Memory B cell (primary cell): ENCODE results near the gene ANKMY2.
A peak's percentile ranks its signal among the peaks of the same experiment; 100 is the strongest.

Experiments
- ATAC-seq: fragments of 150-1000 bp; cut with Tn5 transposase; 2 replicates; pipeline ENCODE4 v1.10.0; 2021; ENCODE audit warnings: low read depth, mild to moderate bottlenecking, moderate library complexity
- DNase-seq, 2 donors: peaks; one replicate each; pipeline ENCODE4 v3.0.0; 2022; ENCODE audit warnings: low spot score in 2 of 2
- H3K27ac Mint-ChIP-seq: one replicate; pipeline ENCODE4 v1.8.0; 2022; ENCODE audit warnings: mild to moderate bottlenecking, moderate library complexity, mixed read lengths
- H3K27me3 Mint-ChIP-seq: one replicate; pipeline ENCODE4 v1.8.0; 2022; ENCODE audit warnings: mixed read lengths
- H3K36me3 Mint-ChIP-seq: one replicate; pipeline ENCODE4 v1.8.0; 2022; ENCODE audit warnings: mild to moderate bottlenecking, mixed read lengths
- H3K4me1 Mint-ChIP-seq: one replicate; pipeline ENCODE4 v1.8.0; 2022; ENCODE audit warnings: mixed read lengths
- H3K4me3 Mint-ChIP-seq: one replicate; pipeline ENCODE4 v1.8.0; 2022; ENCODE audit warnings: mild to moderate bottlenecking, moderate library complexity, mixed read lengths
- H3K9me3 Mint-ChIP-seq: one replicate; pipeline ENCODE4 v1.8.0; 2022; ENCODE audit warnings: mixed read lengths

Gene ANKMY2

DNA sequence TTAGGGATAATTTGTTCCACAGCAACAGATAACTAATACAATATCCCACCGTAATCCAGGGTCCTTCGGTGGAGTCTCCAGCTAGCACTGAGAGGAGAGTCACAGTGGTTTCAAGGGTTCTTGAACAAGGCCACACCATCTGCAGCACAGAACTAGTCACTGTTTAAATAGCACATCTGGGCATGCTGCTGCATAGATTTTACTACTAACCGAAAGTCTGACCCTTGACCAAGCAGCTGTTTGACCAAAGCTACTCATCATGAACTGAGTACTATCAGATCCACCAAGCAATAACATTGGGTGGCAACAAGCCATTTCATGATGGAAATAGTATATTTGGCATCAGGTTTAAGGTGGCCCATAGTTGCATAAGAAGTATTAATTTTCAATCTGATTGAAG, 53.2 kb downstream of the ANKMY2 start:
- Mint-ChIP-seq H3K4me1 (no peaks in the 10 kb centered on the region), H3K4me3 (no peak overlapping the region), H3K27ac (no peak overlapping the region), H3K27me3 (no peaks in the 10 kb centered on the region), H3K9me3 (no peaks in the 10 kb centered on the region), H3K36me3 (no peaks in the 10 kb centered on the region)
- ATAC-seq, result no peak
- no peak for DNase-seq

DNA sequence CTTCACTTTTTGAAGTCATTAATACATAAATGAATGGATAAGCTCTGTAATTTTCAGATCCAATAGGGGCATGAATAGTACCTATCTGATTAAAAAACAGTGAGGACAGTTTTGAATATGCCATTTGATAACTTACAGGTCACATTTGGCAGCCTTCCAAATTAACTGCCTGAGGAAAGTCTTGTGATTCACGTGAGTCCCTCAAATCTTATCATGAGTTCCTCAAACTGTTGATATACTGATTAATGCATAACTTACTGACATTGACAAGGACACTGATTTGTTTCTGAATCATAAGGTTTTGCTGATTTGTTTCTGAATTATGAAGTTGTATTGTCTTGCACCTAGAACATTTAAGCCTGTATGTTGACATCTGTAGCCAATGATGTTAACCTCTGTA, 55.1 kb downstream of the ANKMY2 start:
- no peak overlapping the region for H3K4me3 Mint-ChIP-seq
- no peaks in the 10 kb centered on the region for H3K36me3 Mint-ChIP-seq
- no peak overlapping the region for H3K27ac Mint-ChIP-seq
- no peaks in the 10 kb centered on the region for H3K9me3 Mint-ChIP-seq
- H3K4me1 Mint-ChIP-seq, result peaks cover 3% of the 10 kb centered on the region
- DNase-seq (no peak), ATAC-seq (no peak)
- peaks cover 1% of the 10 kb centered on the region for H3K27me3 Mint-ChIP-seq

DNA sequence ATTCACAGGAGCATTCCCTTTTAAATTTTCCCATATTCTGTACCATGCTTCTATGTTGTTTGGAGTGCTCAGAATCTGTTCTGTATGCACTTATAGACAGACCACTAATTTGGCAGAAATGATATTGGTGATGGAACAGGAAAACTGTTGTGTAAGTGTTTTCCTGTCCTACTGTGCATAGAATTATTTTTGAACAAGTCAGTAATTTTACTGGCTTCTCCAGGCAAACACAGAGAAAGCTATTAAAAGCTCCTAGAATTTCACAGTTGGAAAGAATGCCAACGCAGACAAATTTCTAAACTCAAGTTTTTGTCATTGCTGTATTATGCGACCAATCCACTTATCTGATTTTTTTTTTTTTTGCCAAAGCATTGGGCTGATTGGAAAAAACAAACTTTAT, 55.7 kb downstream of the ANKMY2 start:
- peaks cover 5% of the 10 kb centered on the region for H3K4me1 Mint-ChIP-seq

DNA sequence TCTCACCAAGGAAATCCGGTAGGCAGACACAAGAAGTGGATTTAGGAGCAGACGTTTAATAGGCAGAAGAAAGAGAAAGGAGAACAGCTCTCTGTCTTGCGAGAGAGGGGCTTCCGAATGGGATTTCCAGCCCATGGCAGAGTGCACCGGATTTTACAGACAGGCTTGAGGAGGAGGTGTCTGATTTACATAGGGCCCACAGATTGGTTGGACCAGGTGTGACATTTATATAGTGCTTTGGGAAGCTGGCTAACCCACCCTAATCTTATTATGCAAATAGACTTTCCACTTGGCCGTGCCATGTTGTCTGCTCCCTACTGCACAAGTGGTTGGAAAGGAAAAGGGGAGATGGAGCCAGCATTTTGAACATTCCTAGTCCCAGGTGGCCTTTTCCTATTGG, 57.8 kb downstream of the ANKMY2 start:
- DNase-seq (no peak), ATAC-seq (no peak)
- no peaks in the 10 kb centered on the region for H3K36me3 Mint-ChIP-seq
- no peak overlapping the region for H3K27ac Mint-ChIP-seq
- H3K27me3 Mint-ChIP-seq, result peaks cover 8% of the 10 kb centered on the region
- no peaks in the 10 kb centered on the region for H3K9me3 Mint-ChIP-seq
- no peak overlapping the region for H3K4me3 Mint-ChIP-seq
- H3K4me1 Mint-ChIP-seq, result peaks cover 5% of the 10 kb centered on the region

More for the DNA sequence above, 55.7 kb downstream of the ANKMY2 start:
- Mint-ChIP-seq H3K4me3 (no peak overlapping the region), H3K9me3 (no peaks in the 10 kb centered on the region), H3K27me3 (peaks cover 3% of the 10 kb centered on the region), H3K27ac (no peak overlapping the region), H3K36me3 (no peaks in the 10 kb centered on the region)
- ATAC-seq (no peak), DNase-seq (no peak)

DNA sequence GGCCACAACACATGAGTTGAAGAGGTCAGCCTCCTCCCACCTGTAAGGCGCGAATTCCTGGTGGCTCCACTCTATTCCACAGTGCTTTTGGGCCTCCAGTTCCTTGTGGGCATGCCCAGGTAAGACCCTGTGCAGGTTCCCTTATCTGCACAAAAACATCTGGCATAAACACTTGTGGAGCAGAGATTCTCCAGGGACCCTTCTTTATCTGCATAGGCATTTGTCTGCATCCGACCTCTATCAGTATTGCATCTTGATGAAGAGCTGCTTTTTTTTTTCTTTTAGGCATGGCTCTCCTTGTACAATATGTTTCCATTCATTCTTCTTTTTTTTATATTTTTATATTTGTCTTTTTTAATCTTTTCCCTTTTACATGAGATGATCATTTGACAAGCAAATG, 58.4 kb downstream of the ANKMY2 start:
- peaks cover 5% of the 10 kb centered on the region for H3K4me1 Mint-ChIP-seq
- H3K27ac Mint-ChIP-seq, result no peak overlapping the region
- H3K36me3 Mint-ChIP-seq, result no peaks in the 10 kb centered on the region
- H3K27me3 Mint-ChIP-seq, result peaks cover 10% of the 10 kb centered on the region
- H3K9me3 Mint-ChIP-seq, result no peaks in the 10 kb centered on the region
- H3K4me3 Mint-ChIP-seq, result no peak overlapping the region
- no peak for DNase-seq
- no peak for ATAC-seq

DNA sequence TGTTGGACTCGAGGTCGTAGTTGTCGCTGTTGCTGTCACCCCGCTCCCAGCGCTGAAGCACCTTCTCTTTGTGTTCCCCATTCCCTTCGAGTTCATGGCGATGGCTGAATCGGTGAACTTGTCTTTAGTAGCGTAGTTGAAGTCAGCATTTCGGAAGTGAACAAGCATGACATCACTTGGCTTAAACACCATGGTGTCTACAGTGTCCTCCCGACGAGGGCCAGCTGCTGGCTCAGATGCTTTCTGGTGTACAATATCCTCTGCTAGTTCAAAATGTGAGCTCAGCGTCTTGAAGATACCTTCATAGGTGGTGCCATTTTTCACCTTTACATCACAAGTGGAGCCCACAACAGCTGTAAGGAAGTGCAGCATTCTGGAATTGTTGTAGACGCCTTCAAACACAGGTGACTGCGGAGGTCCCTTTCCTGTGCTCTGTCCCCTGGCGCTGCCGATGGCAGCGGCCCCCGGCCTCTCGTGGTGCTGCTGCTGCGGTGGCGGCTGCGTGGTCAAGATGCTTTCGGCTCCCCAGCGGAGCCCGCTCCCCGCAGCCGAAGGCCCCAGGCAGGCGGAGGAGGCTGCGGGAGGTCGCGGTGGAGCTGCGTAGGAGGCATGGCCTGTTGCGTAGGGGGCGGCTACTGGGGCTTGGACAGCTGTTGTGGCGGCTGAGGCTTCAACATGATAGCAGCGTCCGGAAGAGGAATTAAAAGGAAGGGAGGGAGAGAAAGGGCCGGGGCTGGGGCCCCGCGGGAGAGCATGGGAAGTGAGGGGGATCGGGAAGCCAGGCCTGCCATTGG, 59.3 kb downstream of the ANKMY2 start:
- Mint-ChIP-seq H3K9me3 (no peaks in the 10 kb centered on the region), H3K36me3 (no peaks in the 10 kb centered on the region), H3K4me3 (peak overlapping the region; percentile 24), H3K4me1 (peaks cover 5% of the 10 kb centered on the region), H3K27ac (no peak overlapping the region), H3K27me3 (peaks cover 10% of the 10 kb centered on the region)
- no peak for DNase-seq
- ATAC-seq, result peak; percentile 19

DNA sequence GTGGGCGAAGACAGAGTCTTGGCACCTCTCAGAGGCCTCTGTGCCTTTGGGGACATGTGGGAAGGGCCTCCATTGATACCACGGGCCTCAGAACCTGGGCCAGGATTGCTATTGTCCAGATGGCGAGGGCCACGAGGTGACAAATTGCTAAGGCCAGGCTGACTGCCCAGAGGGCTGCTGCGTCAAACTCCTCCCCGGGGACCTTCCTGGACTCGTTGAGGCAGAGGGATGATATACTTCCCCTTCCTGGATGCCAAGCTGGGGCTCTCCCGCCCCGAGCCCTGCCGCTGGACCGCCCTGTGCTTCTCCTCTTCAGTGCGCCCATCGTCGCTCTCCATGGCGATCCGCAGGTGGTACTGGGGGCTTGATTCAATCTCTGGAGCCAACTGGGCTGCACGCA, 60.0 kb downstream of the ANKMY2 start:
- DNase-seq (no peak), ATAC-seq (no peak)
- peaks cover 5% of the 10 kb centered on the region for H3K4me1 Mint-ChIP-seq
- H3K27ac Mint-ChIP-seq, result no peak overlapping the region
- H3K27me3 Mint-ChIP-seq, result peaks cover 10% of the 10 kb centered on the region
- no peaks in the 10 kb centered on the region for H3K36me3 Mint-ChIP-seq
- H3K4me3 Mint-ChIP-seq, result no peak overlapping the region
- no peaks in the 10 kb centered on the region for H3K9me3 Mint-ChIP-seq

DNA sequence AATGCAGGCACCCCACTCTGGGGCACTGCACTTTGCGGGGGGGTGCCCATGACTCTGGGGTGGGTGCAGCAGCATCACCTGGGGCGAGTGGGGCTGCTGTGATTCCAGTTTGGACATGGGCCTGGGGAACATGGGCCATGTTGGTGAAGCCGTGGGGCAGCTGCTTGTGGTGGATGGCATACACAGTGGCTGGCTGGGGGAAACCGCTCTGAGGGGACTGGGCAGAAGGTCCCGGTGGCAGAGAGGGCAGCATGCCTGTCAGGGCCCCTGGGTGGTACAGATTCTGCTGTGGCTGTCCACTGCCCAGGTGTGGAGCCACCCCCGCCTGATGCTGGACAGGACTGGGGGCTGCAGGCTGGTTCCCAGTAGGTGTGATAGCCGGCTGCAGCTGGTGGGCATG, 61.7 kb downstream of the ANKMY2 start:
- H3K27ac Mint-ChIP-seq, result no peak overlapping the region
- peaks cover 10% of the 10 kb centered on the region for H3K27me3 Mint-ChIP-seq
- no peak overlapping the region for H3K4me3 Mint-ChIP-seq
- H3K4me1 Mint-ChIP-seq, result peaks cover 5% of the 10 kb centered on the region
- H3K9me3 Mint-ChIP-seq, result no peaks in the 10 kb centered on the region
- no peak for DNase-seq
- no peaks in the 10 kb centered on the region for H3K36me3 Mint-ChIP-seq
- no peak for ATAC-seq

DNA sequence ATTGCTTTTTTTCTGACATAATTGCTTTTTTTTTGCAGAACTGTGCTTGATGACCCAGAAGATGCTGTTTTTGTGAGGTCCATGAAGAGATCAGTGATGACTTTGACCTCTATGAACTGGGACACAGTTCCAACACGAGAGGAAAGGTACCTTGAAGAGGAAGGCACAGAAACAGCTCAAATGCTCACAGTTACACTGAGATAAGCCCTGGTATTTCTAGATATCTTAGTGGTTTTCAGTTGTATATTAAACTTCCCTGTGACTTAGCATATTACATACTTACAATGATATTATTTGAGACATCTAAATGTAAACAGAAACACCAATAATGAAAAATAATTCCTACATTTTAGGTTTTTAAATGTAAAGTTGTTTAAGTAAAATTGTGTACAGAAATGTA, 64.3 kb downstream of the ANKMY2 start:
- no peak overlapping the region for H3K4me3 Mint-ChIP-seq
- no peak overlapping the region for H3K27ac Mint-ChIP-seq
- H3K9me3 Mint-ChIP-seq, result no peaks in the 10 kb centered on the region
- ATAC-seq (no peak), DNase-seq (no peak)
- H3K4me1 Mint-ChIP-seq, result peaks cover 7% of the 10 kb centered on the region
- H3K27me3 Mint-ChIP-seq, result peaks cover 12% of the 10 kb centered on the region
- no peaks in the 10 kb centered on the region for H3K36me3 Mint-ChIP-seq

DNA sequence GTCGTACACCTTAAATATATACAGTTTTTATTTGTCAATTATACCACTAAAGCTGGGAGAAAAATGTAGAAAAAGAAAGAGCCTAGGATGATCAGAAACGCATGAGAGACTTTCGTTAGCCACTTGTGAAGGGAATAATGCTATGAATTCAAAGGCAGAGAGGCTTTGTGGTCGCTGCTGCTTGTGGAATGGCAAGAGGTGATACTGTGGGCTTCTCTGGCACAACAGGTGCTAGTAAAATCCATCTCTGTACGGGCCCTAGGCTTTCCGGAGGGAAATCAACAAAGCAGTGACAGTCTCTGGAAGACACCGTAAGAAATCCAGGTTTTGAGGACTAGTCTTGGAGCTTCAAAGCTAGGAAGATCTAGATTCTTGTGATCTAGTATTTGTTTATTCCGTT, 66.3 kb downstream of the ANKMY2 start:
- no peak for ATAC-seq
- H3K4me1 Mint-ChIP-seq, result peaks cover 3% of the 10 kb centered on the region
- H3K9me3 Mint-ChIP-seq, result no peaks in the 10 kb centered on the region
- no peak for DNase-seq
- no peak overlapping the region for H3K27ac Mint-ChIP-seq
- H3K27me3 Mint-ChIP-seq, result peaks cover 5% of the 10 kb centered on the region
- no peak overlapping the region for H3K4me3 Mint-ChIP-seq
- no peaks in the 10 kb centered on the region for H3K36me3 Mint-ChIP-seq

DNA sequence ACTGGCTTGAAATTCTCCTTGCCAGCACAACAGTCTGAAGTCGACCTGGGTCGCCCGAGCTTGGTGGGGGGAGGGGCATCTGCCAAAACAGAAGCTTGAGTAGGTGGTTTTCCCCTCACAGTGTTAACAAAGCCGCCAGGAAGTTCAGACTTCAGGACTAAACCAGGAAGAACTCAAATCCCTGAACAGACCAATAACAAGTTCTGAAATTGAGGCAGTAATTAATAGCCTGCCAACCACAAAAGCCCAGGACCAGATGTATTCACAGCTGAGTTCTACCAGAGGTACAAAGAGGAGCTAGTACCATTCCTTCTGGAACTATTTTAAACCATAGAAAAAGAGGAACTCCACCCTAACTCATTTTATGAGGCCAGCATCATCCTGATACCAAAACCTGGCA, 73.6 kb downstream of the ANKMY2 start:
- no peaks in the 10 kb centered on the region for H3K36me3 Mint-ChIP-seq

DNA sequence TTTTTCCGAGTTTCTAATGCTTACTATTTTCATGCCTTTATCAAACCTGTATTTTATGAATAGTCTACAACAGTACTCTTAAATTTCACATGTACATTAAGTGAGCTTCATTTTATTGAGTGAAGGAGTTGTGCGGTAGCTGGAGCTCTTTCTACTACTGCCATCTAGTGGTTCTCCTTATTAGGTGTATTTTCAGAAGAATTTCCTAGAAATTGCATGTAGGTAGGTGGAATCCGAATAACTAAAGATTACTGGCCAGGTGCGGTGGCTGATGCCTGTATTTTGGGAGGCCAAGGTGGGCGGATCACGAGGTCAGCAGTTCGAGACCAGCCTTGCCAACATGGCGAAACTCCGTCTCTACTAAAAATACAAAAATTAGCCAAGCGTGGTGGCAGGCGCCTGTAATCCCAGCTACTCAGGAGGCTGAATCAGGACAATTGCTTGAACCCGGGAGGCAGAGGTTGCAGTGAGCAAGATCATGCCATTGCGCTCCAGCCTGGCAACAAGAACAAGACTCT, 80.6 kb downstream of the ANKMY2 start:
- peaks cover 4% of the 10 kb centered on the region for H3K27me3 Mint-ChIP-seq
- ATAC-seq, result peak; percentile 59

More for the DNA sequence above, 73.6 kb downstream of the ANKMY2 start:
- no peak overlapping the region for H3K4me3 Mint-ChIP-seq
- H3K9me3 Mint-ChIP-seq, result peaks cover 2% of the 10 kb centered on the region
- peaks cover 4% of the 10 kb centered on the region for H3K27me3 Mint-ChIP-seq
- H3K27ac Mint-ChIP-seq, result no peak overlapping the region
- H3K4me1 Mint-ChIP-seq, result no peaks in the 10 kb centered on the region
- no peak for ATAC-seq
- no peak for DNase-seq

DNA sequence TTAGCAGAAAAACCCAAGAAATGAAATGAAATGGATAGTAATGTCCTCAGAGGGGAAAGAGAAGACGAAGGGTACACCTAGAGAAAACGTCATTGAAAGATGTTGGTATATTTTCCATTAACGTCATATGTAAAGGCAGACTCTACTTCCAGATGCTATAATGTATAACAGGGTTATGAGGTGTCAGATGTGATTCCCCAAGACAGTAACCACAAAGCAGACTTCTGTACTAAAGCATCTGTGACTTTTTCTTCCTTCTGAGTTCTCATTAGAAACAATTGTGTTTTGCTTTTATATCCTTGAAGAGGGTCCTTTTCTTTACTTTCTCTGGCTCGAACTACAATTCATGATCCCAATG, 81.6 kb downstream of the ANKMY2 start:
- Mint-ChIP-seq H3K4me3 (no peak overlapping the region), H3K4me1 (peaks cover 6% of the 10 kb centered on the region), H3K27ac (no peak overlapping the region), H3K9me3 (no peaks in the 10 kb centered on the region), H3K36me3 (no peaks in the 10 kb centered on the region), H3K27me3 (peaks cover 4% of the 10 kb centered on the region)
- DNase-seq, result no peak
- ATAC-seq, result peak; percentile 42

More for the DNA sequence above, 80.6 kb downstream of the ANKMY2 start:
- no peak overlapping the region for H3K27ac Mint-ChIP-seq
- no peaks in the 10 kb centered on the region for H3K9me3 Mint-ChIP-seq
- peak overlapping the region; percentile 11 for H3K4me3 Mint-ChIP-seq
- H3K4me1 Mint-ChIP-seq, result peaks cover 6% of the 10 kb centered on the region
- peak in 1 of 2 donors; percentile 38 for DNase-seq
- H3K36me3 Mint-ChIP-seq, result no peaks in the 10 kb centered on the region

DNA sequence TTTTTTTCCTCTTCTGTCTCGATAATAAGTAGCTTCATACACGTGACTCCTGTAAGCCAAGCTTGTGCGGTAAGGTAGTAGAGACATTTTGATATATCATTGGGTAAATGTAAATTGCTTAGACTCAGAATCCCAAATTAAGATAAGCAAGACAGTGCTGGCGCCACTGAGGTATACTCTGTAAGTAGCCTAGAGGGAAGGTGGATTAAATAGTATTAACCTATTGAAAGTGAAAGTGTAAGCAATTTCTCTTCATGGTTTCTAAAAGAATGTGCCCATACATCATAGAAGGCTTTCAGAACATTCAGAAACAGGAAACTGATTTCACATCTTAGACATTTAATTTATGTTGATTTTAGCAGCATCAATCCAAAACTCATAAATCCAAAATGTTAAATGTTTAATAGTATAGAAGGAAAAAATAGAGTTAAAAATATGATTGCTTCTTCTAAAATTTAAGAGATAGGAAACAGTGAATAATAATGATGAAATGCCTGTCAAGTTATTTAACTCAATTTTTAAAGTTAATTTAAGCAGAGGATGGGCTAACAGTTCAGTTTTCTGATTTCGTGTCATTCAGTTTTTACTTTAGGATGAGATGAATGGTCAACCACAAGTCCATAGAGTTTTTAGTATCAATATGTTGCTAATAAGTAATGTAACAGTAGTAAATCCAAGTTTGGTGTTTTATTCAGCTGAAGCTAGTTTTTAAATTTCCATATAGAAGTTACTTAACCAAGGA, 82.1 kb downstream of the ANKMY2 start:
- Mint-ChIP-seq H3K9me3 (no peaks in the 10 kb centered on the region), H3K4me3 (peak overlapping the region; percentile 84), H3K27ac (peak overlapping the region; percentile 74), H3K27me3 (peaks cover 2% of the 10 kb centered on the region), H3K4me1 (peaks cover 6% of the 10 kb centered on the region), H3K36me3 (no peaks in the 10 kb centered on the region)
- DNase-seq (no peak), ATAC-seq (peak; percentile 82)
